GM21528 (cell line): ENCODE data around the gene CNTNAP2.
"Not testable (repeated sequence)": the region's sequence is repeated elsewhere in the genome, so short reads cannot be mapped to it uniquely, and the experiment has no call there.

ENCODE experiments used
- ATAC-seq: cut with Tn5 transposase; IDR thresholded peaks from one replicate; pipeline ENCODE4 v1.9.1; 2021; ENCODE audit warnings: mild to moderate bottlenecking, moderate library complexity; ENCODE audit not compliant: unreplicated experiment, low FRiP score

The CNTNAP2 gene

GRCh38 chr7:146858690-146859089 is 742.1 kb downstream of the CNTNAP2 start:
- ATAC-seq: no peak

GRCh38 chr7:146861701-146862100 is 745.1 kb downstream of the CNTNAP2 start:
- no peak for ATAC-seq

DNA sequence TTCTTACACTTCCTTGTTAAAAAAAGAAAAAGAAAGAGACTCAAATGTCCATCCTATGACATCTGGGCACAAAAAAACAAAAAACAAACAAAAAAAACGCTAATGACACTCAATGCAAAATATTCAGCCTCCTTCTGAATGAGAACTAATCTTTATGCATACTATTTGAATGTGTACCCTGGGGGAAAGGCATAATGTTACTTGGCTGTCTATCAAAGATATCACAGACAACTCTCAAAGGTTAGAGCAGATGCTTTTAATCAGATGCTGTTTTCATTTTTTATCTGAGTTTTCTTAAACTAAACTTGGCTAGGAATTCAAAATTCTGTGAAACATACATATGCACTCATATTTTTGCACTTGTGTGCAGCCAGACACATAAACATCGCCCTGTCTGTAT is 745.8 kb downstream of the CNTNAP2 start:
- ATAC-seq: no peak

- no peak for ATAC-seq
These were observed 748.0 kb downstream of the CNTNAP2 start for GRCh38 chr7:146864644-146865043.

- no peak for ATAC-seq
These were observed 749.1 kb downstream of the CNTNAP2 start for GRCh38 chr7:146865696-146866095.

DNA sequence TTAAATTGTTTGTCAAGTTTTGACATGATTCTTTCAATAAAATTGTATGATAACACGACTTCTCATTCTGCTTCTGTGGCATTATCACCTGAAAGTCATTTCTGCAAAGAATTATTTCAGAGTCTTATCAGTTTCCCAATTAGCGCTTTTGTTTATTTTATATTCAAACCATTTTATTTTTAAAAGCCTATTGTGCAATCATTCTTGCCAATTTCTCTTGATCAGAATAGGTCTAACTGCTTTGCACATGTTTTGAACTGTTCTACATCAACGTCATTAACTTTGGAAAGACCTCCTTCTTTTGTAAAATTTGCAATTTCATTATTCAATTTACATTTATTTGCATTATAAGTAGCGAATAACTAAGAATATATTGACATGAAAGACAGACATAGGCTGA is 758.1 kb downstream of the CNTNAP2 start:
- no peak for ATAC-seq

DNA sequence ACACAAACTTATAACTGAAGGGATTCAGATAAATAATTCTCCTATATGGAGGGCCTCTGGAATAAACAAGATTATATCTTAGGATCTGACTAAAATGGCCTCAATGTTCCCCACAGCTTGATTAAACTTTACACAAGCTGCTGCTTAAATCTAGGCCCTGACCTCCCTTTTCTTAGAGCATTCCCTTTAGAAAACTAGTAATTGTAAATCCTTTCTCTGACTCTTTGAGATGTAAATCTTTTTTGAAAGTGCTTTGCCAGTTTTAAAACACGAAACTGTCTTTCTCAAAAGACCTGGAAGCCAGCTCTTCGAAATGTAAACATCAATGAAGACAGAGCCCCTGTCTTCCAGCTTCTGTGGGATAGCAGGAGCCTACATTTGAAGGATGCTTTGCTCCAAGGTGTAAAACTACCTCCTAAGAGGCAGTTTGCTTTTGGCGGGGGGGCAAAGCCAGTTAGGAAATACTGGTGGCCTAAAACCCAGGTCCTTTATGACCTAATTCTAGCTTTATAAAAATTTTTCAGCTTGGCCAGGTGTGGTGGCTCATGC is 758.7 kb downstream of the CNTNAP2 start:
- ATAC-seq: no peak

DNA sequence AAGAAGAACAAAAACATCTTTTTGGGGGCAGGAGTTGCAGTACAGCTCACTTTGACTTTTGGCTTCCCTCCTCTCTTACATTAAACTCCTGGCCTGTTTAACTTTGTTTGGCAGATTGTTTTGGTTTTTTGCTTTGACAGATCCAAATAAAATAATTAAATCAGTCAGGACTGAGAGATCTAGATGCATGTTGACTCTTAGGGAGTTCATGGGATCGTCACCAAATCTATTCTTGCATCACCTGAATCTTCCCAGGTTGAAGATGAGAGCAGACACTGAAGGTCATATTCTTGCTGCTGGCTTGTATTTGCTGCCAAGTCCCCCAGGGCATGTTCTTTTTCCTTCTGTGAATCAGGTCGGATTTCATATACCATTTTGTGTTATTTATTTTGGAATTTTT is 759.4 kb downstream of the CNTNAP2 start:
- ATAC-seq: no peak

DNA sequence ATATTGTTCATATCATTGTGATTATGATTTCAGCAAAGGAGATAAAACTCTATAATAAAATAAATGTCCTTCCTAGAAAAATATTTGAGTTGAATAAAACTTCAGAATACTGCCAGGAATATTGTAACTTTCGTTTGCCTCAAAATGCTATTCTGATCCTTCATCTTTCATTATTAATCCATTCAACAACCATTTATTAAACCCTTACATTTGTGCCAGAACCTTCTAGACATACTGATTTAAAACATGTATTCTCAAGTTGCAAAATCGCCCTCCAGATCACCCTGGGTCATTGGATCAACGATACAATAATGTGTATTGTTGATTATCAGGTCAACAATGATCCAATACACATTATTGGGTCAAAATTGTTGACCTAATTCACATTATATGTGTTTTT is 759.8 kb downstream of the CNTNAP2 start:
- ATAC-seq: no peak

- ATAC-seq: no peak
These were observed 762.3 kb downstream of the CNTNAP2 start for GRCh38 chr7:146878901-146879300.

DNA sequence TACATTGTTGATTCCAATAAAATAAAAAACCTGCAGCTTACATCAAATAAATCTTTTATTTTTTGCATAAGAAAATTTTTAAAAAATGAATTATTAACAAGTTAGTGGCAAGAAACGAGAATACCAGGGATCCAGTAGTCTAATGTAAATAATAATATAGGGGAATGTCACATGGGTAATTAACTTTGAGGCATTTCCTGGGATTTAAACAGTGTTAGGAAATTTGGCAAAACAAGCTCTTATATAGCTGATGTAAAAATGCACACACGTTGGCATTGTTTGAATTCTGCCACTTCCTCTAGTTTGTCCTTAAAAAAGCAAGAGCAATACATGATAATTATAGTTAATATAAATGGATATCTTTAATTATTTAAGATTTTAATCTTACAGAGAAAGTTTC is 768.6 kb downstream of the CNTNAP2 start:
- no peak for ATAC-seq

DNA sequence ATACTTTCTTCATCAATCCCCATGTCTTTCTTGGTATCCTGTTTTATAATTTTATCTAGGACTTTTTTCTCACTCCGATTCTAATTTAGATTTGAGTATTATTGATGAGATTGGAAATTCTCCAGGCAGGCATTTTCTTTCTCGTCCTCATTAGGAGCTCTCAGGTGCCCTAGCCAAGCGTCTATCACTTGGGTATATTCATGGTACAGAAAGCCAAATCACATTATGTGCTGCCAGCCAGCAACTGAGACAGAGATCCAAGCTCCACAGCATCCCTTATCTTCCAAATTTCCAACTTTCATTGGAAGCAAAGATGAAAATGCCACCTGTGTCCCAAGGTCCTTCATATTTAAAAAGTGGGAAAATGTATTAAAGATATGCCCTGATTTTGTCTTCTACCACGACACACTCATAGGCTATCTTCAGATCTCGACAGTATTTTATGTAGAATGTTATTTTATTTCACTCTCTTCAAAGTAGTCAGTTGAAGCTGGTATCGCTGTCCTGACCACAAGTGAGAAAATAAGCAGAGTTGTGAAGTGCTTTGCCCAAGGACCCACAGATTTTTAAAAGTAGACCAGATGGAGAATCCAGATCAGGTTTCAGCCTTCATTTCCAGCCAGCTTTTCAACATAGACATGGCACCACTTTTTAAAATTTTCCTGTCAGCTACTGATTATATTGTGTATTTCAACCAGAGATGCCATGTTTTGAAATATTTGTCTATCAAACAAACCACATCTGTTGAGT is 773.4 kb downstream of the CNTNAP2 start:
- ATAC-seq: no peak

DNA sequence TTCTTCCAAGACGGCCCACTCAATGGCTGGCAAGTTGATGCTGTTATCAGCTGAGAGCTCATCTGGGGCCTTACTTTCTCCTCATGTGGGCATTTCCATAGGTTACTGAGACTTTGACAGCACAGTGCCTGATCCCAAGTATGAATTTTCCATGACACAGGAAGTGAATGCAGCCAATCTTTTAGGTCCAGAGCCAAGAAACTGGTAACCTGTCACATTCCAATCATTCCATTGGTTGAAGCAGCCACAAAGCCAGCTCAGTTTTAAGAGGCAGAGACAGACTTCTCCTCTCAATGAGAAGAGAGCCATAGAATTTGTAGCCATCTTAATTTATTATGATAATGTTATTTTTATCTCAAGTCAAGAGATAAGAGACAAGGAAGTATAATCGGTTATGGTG is 775.5 kb downstream of the CNTNAP2 start:
- ATAC-seq: no peak

DNA sequence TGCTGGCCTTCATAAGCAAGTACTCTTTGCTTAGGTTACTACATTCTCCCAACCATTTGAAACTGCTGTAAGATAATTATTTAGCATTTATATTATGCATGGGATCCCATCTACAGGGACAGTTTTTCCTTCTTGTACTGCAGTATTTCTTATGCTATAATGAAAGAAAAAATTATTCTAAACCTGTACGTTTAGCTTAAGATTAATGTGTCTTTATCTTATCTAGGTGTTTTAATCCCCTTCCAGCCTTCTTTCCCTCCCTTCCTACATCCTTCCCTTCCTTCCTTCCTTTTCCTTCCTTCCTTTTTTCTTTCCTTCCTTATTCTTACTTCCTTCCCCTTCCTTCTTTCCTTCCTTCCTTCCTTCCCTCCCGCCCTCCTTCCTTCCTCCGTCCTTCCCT is 778.3 kb downstream of the CNTNAP2 start:
- no peak for ATAC-seq

DNA sequence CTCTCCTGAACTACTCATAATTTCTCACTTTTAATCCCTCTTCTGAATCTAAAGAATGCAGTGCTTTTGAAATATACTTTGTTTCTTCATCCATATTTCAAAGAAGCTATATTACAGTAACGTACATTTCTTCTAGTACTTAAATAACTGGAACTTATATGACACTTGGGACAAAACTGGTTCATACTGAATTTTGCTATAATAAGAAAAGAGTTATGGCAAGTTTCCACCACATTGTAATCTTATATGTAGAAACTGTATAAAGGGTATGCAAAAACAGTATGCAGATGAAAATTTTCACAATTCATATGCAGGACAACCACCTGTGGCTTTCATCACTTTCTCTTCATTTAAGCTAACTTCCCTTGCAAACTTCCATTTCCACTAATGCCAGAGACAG is 785.7 kb downstream of the CNTNAP2 start:
- no peak for ATAC-seq

DNA sequence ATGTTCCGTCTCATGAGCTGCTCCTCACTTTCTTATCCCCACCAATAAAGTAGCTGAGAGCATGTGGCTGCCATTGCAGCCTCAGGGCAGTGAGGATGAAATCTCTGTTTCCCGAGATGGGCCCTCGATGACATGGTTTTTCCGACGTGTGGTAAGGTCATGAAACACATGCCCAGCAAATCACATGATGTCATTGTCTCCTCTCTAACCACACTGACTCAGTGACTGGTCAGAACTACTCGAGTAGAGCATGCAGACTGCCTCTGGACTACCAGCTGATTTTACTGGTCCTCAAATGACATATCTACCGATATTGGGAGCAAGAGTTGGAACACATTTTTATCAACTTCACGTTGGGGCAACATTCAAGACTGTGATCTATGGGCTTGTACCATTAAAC is 786.1 kb downstream of the CNTNAP2 start:
- no peak for ATAC-seq

DNA sequence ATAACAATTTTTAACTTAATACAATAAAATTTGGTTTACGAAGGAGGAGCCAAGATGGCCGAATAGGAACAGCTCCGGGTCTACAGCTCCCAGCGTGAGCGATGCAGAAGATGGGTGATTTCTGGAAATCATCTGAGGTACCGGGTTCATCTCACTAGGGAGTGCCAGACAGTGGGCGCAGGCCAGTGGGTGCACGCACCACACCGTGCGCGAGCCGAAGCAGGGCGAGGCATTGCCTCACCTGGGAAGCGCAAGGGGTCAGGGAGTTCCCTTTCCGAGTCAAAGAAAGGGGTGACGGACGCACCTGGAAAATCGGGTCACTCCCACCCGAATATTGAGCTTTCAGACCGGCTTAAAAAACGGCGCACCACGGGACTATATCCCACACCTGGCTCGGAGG is 789.1 kb downstream of the CNTNAP2 start:
- not testable (repeated sequence) for ATAC-seq

GRCh38 chr7:146922782-146923181 is 806.2 kb downstream of the CNTNAP2 start:
- ATAC-seq: no peak

GRCh38 chr7:146926841-146927240 is 810.2 kb downstream of the CNTNAP2 start:
- no peak for ATAC-seq

GRCh38 chr7:146937836-146938235 is 821.2 kb downstream of the CNTNAP2 start:
- no peak for ATAC-seq

- ATAC-seq: no peak
These were observed 826.9 kb downstream of the CNTNAP2 start for GRCh38 chr7:146943483-146943882.

GRCh38 chr7:146948703-146949102 is 832.1 kb downstream of the CNTNAP2 start:
- no peak for ATAC-seq
